Measurements from ENCODE around the gene SUCLG2.

DNA sequence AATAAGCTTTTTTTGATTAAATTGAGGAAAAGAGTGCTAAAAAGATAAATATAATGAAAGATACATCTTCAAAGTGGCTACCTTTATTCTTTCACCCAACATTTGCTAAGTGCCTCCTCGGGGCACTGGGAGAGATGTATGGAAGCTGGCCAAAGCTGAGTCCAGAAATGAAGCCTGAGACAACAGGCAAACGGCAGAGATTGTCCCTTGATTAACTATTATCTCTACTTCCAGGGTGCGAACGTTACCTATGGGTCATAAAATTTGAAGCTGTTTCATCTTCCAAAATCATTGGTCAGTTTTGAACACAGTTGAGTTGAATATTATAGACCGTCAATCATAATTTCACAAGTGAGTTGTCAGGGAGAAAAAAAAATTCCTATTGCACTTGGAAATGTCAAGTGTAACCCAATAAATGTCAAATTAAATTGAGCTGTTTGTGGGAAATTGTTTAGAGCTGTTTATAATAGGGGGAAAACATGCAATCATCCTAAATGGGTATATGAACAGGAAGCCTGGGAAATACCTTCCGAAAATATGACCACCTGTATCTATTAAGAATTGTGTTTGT lies 73.9 kb downstream of the SUCLG2 start:
- TF ChIP-seq RARB (CRISPR knock-in tag; IDR thresholded peaks at IDR 0.05), result no peak
- no peak for TF ChIP-seq CREB5 (CRISPR knock-in tag; IDR thresholded peaks at IDR 0.05; ENCODE audit: low read depth)
- TF ChIP-seq PPARA (CRISPR knock-in tag; IDR thresholded peaks at IDR 0.05; ENCODE audit: borderline replicate concordance), result no peak
- TF ChIP-seq GLIS3 (CRISPR knock-in tag; IDR thresholded peaks at IDR 0.05), result no peak
- TF ChIP-seq TCF4 (CRISPR knock-in tag; IDR thresholded peaks at IDR 0.05; ENCODE audit: borderline replicate concordance), result no peak
- TF ChIP-seq ARNTL (CRISPR knock-in tag; IDR thresholded peaks at IDR 0.05; ENCODE audit: borderline replicate concordance, low read depth), result no peak
- no peak for TF ChIP-seq CSRNP3 (CRISPR knock-in tag; IDR thresholded peaks at IDR 0.05)
- no peak for TF ChIP-seq PATZ1 (CRISPR knock-in tag; IDR thresholded peaks at IDR 0.05; ENCODE audit: borderline replicate concordance)
- TF ChIP-seq TSHZ2 (CRISPR knock-in tag; IDR thresholded peaks at IDR 0.05), result no peak

Measured in SK-N-SH treated with all-trans-retinoic acid at 6 μM for 48 hours (cell line).